ENCODE data around the gene CPNE4. TPM values are rescaled to one million over a fixed set of nuclear protein-coding genes. Genes with fewer than 3 reads are reported as not detected.

CPNE4 gene
- total RNA-seq, 2 experiments from 2014 or later, result not detected

DNA sequence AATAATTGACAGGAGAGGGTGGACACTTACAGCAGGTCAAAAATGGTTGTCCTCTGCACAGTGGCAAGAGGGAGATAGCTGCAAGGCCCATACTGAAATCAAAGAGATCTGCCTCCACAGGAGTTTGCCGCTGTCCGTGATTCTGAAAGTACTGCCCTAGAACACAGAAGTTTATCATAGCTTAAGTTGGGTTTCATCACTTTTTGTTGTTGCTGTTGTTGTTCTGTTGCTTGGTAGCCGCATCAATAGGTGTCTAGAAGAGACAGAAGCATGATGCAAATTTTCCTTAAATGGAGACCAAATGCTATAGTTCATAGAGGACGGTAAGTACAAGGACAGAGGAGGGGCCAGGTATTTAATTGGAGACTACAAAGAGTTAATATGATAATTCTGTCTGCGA is 412.1 kb downstream of the CPNE4 start:
- peaks cover 5% of the 10 kb centered on the region for H3K27me3 Mint-ChIP-seq (ENCODE audit: low read depth)
- no peaks in the 10 kb centered on the region for H3K9me3 Mint-ChIP-seq
- H3K27ac Mint-ChIP-seq, result no peak overlapping the region
- no peaks in the 10 kb centered on the region for H3K36me3 Mint-ChIP-seq (ENCODE audit: low read depth)
- CTCF ChIA-PET, result no interaction called here
- DNase-seq, result no peak
- intact Hi-C loops (cut with micrococcal nuclease), result no loop called here
- H3K4me1 Mint-ChIP-seq (ENCODE audit: low read depth), result no peaks in the 10 kb centered on the region
- H3K4me3 Mint-ChIP-seq, result no peak overlapping the region

DNA sequence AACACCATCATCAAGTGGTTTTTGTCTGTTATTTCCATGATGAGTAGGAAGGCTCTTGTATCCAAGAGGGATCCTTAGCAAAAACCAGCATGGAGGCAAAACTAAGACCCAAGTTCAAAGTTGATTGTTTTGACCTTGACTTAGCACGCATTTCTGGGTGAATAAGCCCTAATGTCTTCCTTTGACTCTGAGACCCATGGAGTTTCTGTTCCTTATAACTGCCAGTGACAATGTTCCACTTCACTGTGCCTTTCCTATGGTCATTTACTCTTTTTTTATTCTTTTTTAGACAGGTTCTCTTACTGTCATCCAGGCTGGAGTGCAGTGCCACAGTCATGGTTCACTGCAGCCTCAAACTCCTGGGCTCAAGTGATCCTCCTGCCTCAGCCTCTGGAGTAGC is 413.8 kb downstream of the CPNE4 start:
- Mint-ChIP-seq H3K27ac (no peak overlapping the region), H3K4me3 (no peak overlapping the region), H3K4me1 (ENCODE audit: low read depth) (no peaks in the 10 kb centered on the region), H3K36me3 (ENCODE audit: low read depth) (no peaks in the 10 kb centered on the region), H3K27me3 (ENCODE audit: low read depth) (peaks cover 11% of the 10 kb centered on the region), H3K9me3 (no peaks in the 10 kb centered on the region)
- intact Hi-C loops (cut with micrococcal nuclease), result no loop called here
- DNase-seq, result no peak
- CTCF ChIA-PET, result no interaction called here

DNA sequence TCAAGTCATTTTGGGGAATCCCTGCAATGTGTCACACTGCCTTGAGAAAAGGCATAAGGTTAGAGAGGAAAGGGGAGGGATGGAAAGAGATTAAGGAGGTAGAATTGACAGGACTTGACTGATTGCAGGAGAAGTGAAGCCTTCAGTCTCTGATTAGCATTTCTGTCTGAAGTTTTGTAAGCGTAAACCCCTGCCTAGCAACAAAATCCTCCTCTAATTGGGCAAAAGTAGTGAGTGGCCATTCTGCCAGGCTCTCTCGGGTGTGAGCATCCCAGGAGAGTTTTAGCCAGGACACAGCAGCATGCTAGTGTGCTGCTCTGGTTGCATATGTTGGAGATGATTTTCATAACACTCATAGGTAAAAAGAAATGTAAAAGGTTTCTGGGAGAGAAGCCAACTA is 415.0 kb downstream of the CPNE4 start:
- peaks cover 13% of the 10 kb centered on the region for H3K27me3 Mint-ChIP-seq (ENCODE audit: low read depth)
- no peaks in the 10 kb centered on the region for H3K9me3 Mint-ChIP-seq
- intact Hi-C loops (cut with micrococcal nuclease), result no loop called here
- CTCF ChIA-PET, result no interaction called here
- H3K4me1 Mint-ChIP-seq (ENCODE audit: low read depth), result no peaks in the 10 kb centered on the region
- DNase-seq, result no peak
- no peak overlapping the region for H3K27ac Mint-ChIP-seq
- H3K36me3 Mint-ChIP-seq (ENCODE audit: low read depth), result no peaks in the 10 kb centered on the region
- no peak overlapping the region for H3K4me3 Mint-ChIP-seq

DNA sequence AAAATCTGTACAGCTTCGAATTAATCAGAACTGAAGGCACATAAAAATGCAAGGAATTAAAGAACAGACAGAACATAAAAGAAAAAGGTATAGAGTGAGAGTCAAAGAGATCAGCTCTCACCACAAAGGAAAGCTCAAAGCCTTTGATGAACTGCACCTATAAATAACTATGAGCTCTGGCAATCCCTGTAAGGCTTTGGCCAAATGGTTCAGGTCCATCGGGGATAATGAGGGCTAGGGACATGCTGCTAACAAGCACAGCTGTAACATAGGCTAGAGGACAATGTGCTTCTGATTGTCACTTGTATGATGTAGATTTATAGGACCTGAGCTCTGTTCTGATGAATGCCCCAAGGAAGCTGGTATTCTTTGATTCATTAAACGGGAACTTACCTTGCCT is 418.1 kb downstream of the CPNE4 start:
- Mint-ChIP-seq H3K27me3 (ENCODE audit: low read depth) (peaks cover 22% of the 10 kb centered on the region), H3K27ac (no peak overlapping the region), H3K36me3 (ENCODE audit: low read depth) (no peaks in the 10 kb centered on the region), H3K4me1 (ENCODE audit: low read depth) (no peaks in the 10 kb centered on the region), H3K4me3 (no peak overlapping the region), H3K9me3 (no peaks in the 10 kb centered on the region)
- CTCF ChIA-PET, result no interaction called here
- intact Hi-C loops (cut with micrococcal nuclease), result no loop called here
- DNase-seq, result no peak

DNA sequence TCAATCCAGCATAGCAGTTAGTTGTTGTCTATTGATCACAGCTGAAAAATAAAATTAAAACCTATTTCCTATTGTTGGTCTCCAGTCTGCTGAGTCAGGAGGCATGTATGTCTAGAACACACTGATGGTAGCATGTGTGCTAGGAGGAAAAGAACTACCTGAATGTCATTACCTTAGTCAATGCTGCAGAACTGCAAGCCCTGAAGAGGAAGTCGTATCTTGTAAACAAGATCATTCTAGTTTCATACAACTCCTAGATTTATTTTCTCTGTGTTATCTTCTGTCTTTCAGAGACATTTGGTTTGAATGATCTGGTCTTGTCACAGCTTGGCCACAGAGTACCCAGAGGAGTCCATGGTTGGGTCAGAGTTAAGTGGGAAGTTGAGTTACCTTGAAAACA is 422.1 kb downstream of the CPNE4 start:
- Mint-ChIP-seq H3K27me3 (ENCODE audit: low read depth) (peaks cover 28% of the 10 kb centered on the region), H3K36me3 (ENCODE audit: low read depth) (no peaks in the 10 kb centered on the region), H3K9me3 (no peaks in the 10 kb centered on the region), H3K27ac (no peak overlapping the region), H3K4me1 (ENCODE audit: low read depth) (no peaks in the 10 kb centered on the region), H3K4me3 (no peak overlapping the region)
- no peak for DNase-seq
- intact Hi-C loops (cut with micrococcal nuclease), result no loop called here
- CTCF ChIA-PET, result interaction anchor here (0.6 kb wide), 1 partner anchor 607 kb away, joined by 4 read pairs; no protein-coding TSS in a partner anchor

DNA sequence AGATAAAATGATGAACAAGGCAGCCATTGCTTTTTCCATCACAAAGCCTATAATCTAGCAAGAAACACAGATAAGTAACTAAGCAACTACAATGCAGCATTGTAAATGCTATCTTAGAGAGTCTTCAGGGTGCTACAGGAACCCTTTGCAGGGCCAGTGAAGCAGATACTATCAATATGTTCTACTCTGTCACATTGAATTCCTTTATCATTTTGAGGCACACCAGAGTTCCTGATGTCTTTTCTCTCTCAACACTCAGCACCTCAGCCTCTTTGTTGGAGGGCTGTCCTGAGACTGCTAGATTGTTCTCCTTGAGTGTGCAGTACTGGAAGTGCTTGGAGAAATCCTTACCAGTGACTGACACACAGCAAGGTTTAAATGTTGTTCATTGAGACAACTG is 424.6 kb downstream of the CPNE4 start:
- DNase-seq, result no peak
- H3K9me3 Mint-ChIP-seq, result no peaks in the 10 kb centered on the region
- no peaks in the 10 kb centered on the region for H3K4me1 Mint-ChIP-seq (ENCODE audit: low read depth)
- H3K27me3 Mint-ChIP-seq (ENCODE audit: low read depth), result peaks cover 28% of the 10 kb centered on the region
- no peak overlapping the region for H3K27ac Mint-ChIP-seq
- CTCF ChIA-PET, result no interaction called here
- intact Hi-C loops (cut with micrococcal nuclease), result no loop called here
- H3K36me3 Mint-ChIP-seq (ENCODE audit: low read depth), result no peaks in the 10 kb centered on the region
- no peak overlapping the region for H3K4me3 Mint-ChIP-seq

DNA sequence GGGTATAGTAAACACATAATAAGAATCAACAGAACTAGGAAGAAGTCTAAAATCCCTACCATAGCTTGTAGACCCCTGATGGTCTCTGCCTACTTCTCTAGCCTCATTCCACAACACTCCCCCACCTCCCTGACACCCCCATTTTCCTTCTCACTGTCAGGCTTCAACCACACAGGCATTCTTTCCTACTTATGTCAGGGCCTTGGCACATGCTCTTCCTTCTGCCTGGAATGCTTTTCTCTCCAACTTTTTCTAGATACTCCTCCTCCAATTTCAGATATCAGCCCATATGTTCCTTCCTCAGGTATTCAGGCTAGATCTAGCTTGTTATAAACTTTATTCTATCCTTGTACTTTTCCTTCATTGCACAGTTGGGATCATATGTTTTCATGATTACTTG is 426.1 kb downstream of the CPNE4 start:
- no peaks in the 10 kb centered on the region for H3K4me1 Mint-ChIP-seq (ENCODE audit: low read depth)
- CTCF ChIA-PET, result no interaction called here
- no peaks in the 10 kb centered on the region for H3K36me3 Mint-ChIP-seq (ENCODE audit: low read depth)
- intact Hi-C loops (cut with micrococcal nuclease), result no loop called here
- H3K4me3 Mint-ChIP-seq, result no peak overlapping the region
- no peak overlapping the region for H3K27ac Mint-ChIP-seq
- DNase-seq, result no peak
- peaks cover 23% of the 10 kb centered on the region for H3K27me3 Mint-ChIP-seq (ENCODE audit: low read depth)
- no peaks in the 10 kb centered on the region for H3K9me3 Mint-ChIP-seq

DNA sequence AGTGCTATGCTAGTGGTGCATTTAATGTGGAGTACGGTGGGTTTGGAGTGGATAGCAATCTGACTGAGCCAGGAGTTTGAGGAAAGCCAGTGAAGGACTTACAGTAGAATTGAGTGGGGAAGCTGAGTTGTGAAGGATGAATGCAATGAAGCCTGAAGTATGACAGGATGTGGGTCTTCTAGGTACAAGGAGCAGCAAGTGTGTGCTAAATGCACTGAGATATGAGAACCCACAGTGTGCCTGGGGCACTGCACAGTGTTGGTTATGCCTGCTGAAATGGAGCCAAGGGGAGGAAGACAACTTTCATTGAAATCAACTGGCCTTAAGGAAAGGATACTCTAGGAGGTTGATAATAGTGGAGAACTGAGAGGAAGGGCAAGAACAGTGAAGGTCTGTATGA is 426.5 kb downstream of the CPNE4 start:
- Mint-ChIP-seq H3K9me3 (no peaks in the 10 kb centered on the region), H3K4me1 (ENCODE audit: low read depth) (no peaks in the 10 kb centered on the region), H3K36me3 (ENCODE audit: low read depth) (no peaks in the 10 kb centered on the region), H3K27ac (no peak overlapping the region), H3K4me3 (no peak overlapping the region), H3K27me3 (ENCODE audit: low read depth) (peaks cover 23% of the 10 kb centered on the region)
- intact Hi-C loops (cut with micrococcal nuclease), result no loop called here
- CTCF ChIA-PET, result no interaction called here
- DNase-seq, result no peak

DNA sequence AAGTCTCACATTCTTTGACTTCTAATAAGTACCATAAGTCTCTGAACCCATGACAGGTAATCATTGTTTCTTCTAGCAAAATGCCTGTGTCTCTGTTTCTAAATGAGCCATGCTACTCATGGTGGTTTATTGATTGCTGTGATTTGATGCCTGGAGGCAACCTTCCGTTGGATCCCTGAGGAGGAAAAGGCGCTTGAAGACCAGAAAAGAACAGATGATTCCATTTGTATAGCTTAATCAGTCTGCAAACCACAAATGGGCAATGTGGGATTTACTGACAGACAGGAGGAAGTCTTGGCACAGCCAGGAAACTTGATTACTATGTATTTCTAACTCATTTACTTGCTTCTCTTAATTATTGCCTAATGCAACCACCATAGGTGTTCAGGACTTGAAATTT is 428.9 kb downstream of the CPNE4 start:
- no peak for DNase-seq
- Mint-ChIP-seq H3K4me3 (no peak overlapping the region), H3K9me3 (no peaks in the 10 kb centered on the region), H3K27me3 (ENCODE audit: low read depth) (peaks cover 17% of the 10 kb centered on the region), H3K27ac (no peak overlapping the region), H3K4me1 (ENCODE audit: low read depth) (no peaks in the 10 kb centered on the region), H3K36me3 (ENCODE audit: low read depth) (no peaks in the 10 kb centered on the region)
- intact Hi-C loops (cut with micrococcal nuclease), result no loop called here
- CTCF ChIA-PET, result no interaction called here

DNA sequence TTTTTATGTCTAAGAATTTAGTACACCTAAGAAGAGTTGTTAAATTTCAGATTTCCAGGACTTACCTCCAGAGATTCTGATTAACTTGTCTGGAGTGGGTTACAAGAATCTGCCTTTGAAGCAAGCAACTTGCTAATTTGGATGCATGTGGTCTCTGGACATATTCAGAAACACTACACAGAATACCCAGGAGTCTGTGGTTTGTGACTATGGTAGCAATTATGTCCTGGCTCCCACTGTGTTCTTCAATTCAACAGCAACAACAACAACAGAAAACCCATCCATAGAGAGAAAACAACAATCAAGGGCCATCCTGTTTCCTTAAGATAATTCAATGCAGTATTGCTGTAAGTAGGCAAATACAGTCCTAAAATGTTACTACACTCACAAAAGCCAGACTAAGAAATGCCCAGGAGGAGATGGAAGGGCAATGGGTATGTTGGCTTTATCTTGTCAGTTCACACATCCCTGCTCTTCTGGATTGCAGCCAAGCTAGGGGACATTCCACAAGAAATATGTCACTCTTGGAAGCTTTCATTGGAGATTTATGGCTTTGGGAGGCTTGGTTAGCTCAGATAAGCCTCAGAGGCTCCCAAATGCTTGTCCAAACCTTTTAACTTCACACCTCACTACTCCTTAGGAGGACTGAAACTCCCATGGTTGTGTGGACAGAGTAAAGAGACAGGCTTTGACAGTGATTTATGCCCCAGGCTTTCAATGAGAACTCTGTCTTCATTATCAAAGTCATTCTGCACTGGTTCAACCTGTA is 432.6 kb downstream of the CPNE4 start:
- no peak overlapping the region for H3K4me3 Mint-ChIP-seq
- H3K9me3 Mint-ChIP-seq, result no peaks in the 10 kb centered on the region
- H3K27me3 Mint-ChIP-seq (ENCODE audit: low read depth), result peaks cover 12% of the 10 kb centered on the region
- no peaks in the 10 kb centered on the region for H3K4me1 Mint-ChIP-seq (ENCODE audit: low read depth)
- intact Hi-C loops (cut with micrococcal nuclease), result no loop called here
- no peaks in the 10 kb centered on the region for H3K36me3 Mint-ChIP-seq (ENCODE audit: low read depth)
- no peak overlapping the region for H3K27ac Mint-ChIP-seq
- no peak for DNase-seq
- CTCF ChIA-PET, result no interaction called here

DNA sequence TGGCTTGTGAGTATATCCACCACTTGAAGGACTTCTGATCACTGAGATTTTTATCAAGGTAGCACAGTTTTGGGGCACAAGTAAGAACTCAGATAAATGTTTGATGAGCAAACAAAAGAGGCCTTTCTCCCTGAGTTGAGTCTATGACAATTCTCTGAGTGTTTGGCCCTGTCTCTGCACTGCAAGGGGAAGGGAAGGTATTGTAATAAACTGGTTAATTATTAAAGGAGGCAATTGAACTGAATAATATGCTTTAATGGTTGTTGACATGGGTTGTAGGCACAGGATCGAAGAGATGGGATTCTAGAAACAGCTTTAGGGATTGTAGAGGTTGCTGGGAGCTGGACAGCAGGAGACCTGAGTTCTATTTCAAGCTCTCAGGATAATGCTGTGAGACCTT is 437.0 kb downstream of the CPNE4 start:
- Mint-ChIP-seq H3K9me3 (no peaks in the 10 kb centered on the region), H3K4me3 (no peak overlapping the region), H3K27me3 (ENCODE audit: low read depth) (peaks cover 17% of the 10 kb centered on the region), H3K4me1 (ENCODE audit: low read depth) (no peaks in the 10 kb centered on the region), H3K27ac (no peak overlapping the region), H3K36me3 (ENCODE audit: low read depth) (no peaks in the 10 kb centered on the region)
- CTCF ChIA-PET, result no interaction called here
- intact Hi-C loops (cut with micrococcal nuclease), result no loop called here
- DNase-seq, result no peak

DNA sequence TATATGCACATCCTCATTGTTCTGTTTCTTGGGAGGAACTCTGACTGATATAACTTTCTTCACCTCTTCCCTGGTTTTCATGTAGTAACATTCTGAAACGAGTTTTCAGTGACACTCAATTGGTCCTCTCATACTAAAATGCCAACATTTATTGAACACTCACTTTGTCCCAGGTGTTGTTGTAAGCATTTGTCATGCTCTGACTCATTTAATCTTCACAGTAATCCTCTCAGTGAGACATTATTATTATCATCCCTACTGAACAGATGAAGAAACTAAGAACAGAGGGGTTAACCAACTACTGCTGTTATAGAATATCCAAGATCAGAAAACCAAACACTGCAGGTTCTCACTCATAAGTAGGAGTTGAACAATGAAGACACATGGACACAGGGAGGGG is 437.9 kb downstream of the CPNE4 start:
- no peak overlapping the region for H3K27ac Mint-ChIP-seq
- no peaks in the 10 kb centered on the region for H3K36me3 Mint-ChIP-seq (ENCODE audit: low read depth)
- intact Hi-C loops (cut with micrococcal nuclease), result no loop called here
- peaks cover 17% of the 10 kb centered on the region for H3K27me3 Mint-ChIP-seq (ENCODE audit: low read depth)
- H3K9me3 Mint-ChIP-seq, result no peaks in the 10 kb centered on the region
- no peak overlapping the region for H3K4me3 Mint-ChIP-seq
- no peaks in the 10 kb centered on the region for H3K4me1 Mint-ChIP-seq (ENCODE audit: low read depth)
- no peak for DNase-seq
- CTCF ChIA-PET, result no interaction called here

DNA sequence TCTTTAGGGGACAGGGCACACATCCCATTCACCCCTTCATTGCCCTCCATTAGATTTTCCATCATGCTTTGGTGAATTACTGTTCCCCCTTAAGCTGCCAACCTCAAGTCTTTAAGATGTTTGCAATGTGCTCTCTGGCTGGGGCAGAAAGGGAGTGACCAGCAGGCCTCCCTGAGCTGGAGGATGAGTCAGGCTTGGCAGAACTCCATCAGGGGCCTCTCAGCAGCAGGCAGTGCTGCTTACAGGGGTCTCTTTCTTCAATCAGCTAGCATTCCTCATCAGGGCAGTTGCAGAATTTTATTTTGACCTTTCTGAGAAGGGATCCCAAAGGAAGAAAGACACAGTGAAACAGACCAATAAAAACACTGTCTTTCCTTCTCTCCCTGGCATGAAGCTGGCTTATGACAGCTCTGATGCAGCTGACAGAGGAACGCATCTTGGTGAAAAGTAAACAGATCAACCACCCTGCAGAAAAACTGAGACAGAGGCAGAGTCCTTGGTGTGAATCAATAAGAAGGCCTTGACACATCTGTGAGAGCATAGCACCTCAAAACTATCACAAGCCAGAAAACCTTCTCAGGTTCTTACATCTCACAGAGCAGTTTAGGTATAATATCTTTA is 443.3 kb downstream of the CPNE4 start:
- no peaks in the 10 kb centered on the region for H3K9me3 Mint-ChIP-seq
- intact Hi-C loops (cut with micrococcal nuclease), result no loop called here
- H3K4me3 Mint-ChIP-seq, result no peak overlapping the region
- H3K27ac Mint-ChIP-seq, result no peak overlapping the region
- no peak for DNase-seq
- no peaks in the 10 kb centered on the region for H3K36me3 Mint-ChIP-seq (ENCODE audit: low read depth)
- H3K27me3 Mint-ChIP-seq (ENCODE audit: low read depth), result peaks cover 21% of the 10 kb centered on the region
- CTCF ChIA-PET, result interaction anchor here (1.0 kb wide), 1 partner anchor 55 kb away, joined by 3 read pairs; no protein-coding TSS in a partner anchor
- H3K4me1 Mint-ChIP-seq (ENCODE audit: low read depth), result no peaks in the 10 kb centered on the region
